ENCODE data around the gene GNAI2. TPM values are rescaled to one million over a fixed set of nuclear protein-coding genes. Genes with fewer than 3 reads are reported as not detected.
A peak's percentile ranks its signal among the peaks of the same experiment; 100 is the strongest.
"Not testable (repeated sequence)": the region's sequence is repeated elsewhere in the genome, so short reads cannot be mapped to it uniquely, and the experiment has no call there.

The GNAI2 gene
- total and polyA plus RNA-seq, 2 donors (not counting 3 experiments of a cell fraction or from before 2014, with no cell fraction given) = 767 to 1,875 TPM

GRCh38 chr3:50243543-50243895, 7.5 kb downstream of the GNAI2 start:
- no peak overlapping the region for H3K4me3 ChIP-seq (replicated peaks in 1 of 3; ENCODE audit: insufficient read depth in 1 of 3, low read depth in 1 of 3, low read length in 3 of 3)
- H3K4me2 ChIP-seq (ENCODE audit: insufficient read depth, low read length) = peak overlapping the region; percentile 63
- peak overlapping the region; percentile 76 for H3K9ac ChIP-seq (replicated peaks; ENCODE audit: extremely low read depth, insufficient read depth, low read length)
- DNase-seq (ENCODE audit: low read depth, low spot score) (no peak), FAIRE-seq (no peak)
- no peaks in the 10 kb centered on the region for H3K9me1 ChIP-seq (replicated peaks; ENCODE audit: control insufficient read depth, extremely low read depth, insufficient read depth, low read length)
- no peak overlapping the region for H2AFZ ChIP-seq (ENCODE audit: low read depth, low read length)
- ChIA-PET POLR2A (interaction anchor here (0.5 to 1.5 kb wide), 8 partner anchors 8 to 281 kb away, joined by 3 to 12 read pairs (median 4); no protein-coding TSS in a partner anchor), CTCF (interaction anchor here (1.2 to 5.6 kb wide), 10 partner anchors 8 to 81 kb away, joined by 3 to 54 read pairs (median 5); partner anchors contain the start of gene GNAI2)
- intact Hi-C loops (cut with micrococcal nuclease) (loop anchor here (2.0 kb wide), 1 partner anchor 55 kb away; the partner anchor contains the start of genes HYAL3 and NAA80), dilution Hi-C loops (cut with MboI; ENCODE audit: extremely low pct_ligation_motif_present, low sequenced_read_pairs) (loop anchor here (5.0 kb wide), 1 partner anchor 61 kb away; no protein-coding TSS in a partner anchor)
- peaks cover 91% of the 10 kb centered on the region for H3K79me2 ChIP-seq (ENCODE audit: control insufficient read depth, insufficient read depth, low read length)
- H3K36me3 ChIP-seq (ENCODE audit: control insufficient read depth in 2 of 2, extremely low read depth in 1 of 2, insufficient read depth in 2 of 2, low read length in 2 of 2) = peaks cover 5 to 26% of the 10 kb centered on the region in 2 experiments
- H3K27me3 ChIP-seq (ENCODE audit: control insufficient read depth in 2 of 2, insufficient read depth in 2 of 2, low read length in 2 of 2) = no peaks in the 10 kb centered on the region
- peak overlapping the region; percentile 97 for H3K27ac ChIP-seq (ENCODE audit: insufficient read depth, low read depth, low read length)
- BruUV-seq (replicated peaks) = TSS peak; percentile 53
- no peaks in the 10 kb centered on the region for H3K9me3 ChIP-seq (replicated peaks; ENCODE audit: control insufficient read depth, insufficient read depth, low read length)
- H4K20me1 ChIP-seq (replicated peaks; ENCODE audit: control insufficient read depth, extremely low read depth, insufficient read depth, low read length) = no peaks in the 10 kb centered on the region
- peaks cover 95% of the 10 kb centered on the region for H3K4me1 ChIP-seq (ENCODE audit: control insufficient read depth, extremely low read depth, insufficient read depth, low read length)
- no peak for TF ChIP-seq GATA2 (IDR thresholded peaks at IDR 0.05; ENCODE audit: insufficient read depth, insufficient read length, low read depth, low read length)
- TF ChIP-seq, protein P1, sequence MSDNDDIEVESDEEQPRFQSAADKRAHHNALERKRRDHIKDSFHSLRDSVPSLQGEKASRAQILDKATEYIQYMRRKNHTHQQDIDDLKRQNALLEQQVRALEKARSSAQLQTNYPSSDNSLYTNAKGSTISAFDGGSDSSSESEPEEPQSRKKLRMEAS (IDR thresholded peaks at IDR 0.05; ENCODE audit: insufficient read depth, insufficient read length) = no peak

GRCh38 chr3:50244813-50245212, 8.8 kb downstream of the GNAI2 start:
- Histone ChIP-seq H3K27ac (ENCODE audit: insufficient read depth, low read depth, low read length) (peak overlapping the region; percentile 97), H3K4me1 (ENCODE audit: control insufficient read depth, extremely low read depth, insufficient read depth, low read length) (peaks cover 95% of the 10 kb centered on the region), H3K36me3 (ENCODE audit: control insufficient read depth in 2 of 2, extremely low read depth in 1 of 2, insufficient read depth in 2 of 2, low read length in 2 of 2) (peaks cover 4 to 26% of the 10 kb centered on the region in 2 experiments), H3K79me2 (ENCODE audit: control insufficient read depth, insufficient read depth, low read length) (peaks cover 91% of the 10 kb centered on the region)
- H2AFZ ChIP-seq (ENCODE audit: low read depth, low read length); H3K9ac ChIP-seq (replicated peaks; ENCODE audit: extremely low read depth, insufficient read depth, low read length); H3K9me3 ChIP-seq (replicated peaks; ENCODE audit: control insufficient read depth, insufficient read depth, low read length); H4K20me1 ChIP-seq (replicated peaks; ENCODE audit: control insufficient read depth, extremely low read depth, insufficient read depth, low read length); BruUV-seq (replicated peaks); H3K4me2 ChIP-seq (ENCODE audit: insufficient read depth, low read length); DNase-seq (ENCODE audit: low read depth, low spot score); intact Hi-C loops (cut with micrococcal nuclease); H3K27me3 ChIP-seq (ENCODE audit: control insufficient read depth in 2 of 2, insufficient read depth in 2 of 2, low read length in 2 of 2); H3K9me1 ChIP-seq (replicated peaks; ENCODE audit: control insufficient read depth, extremely low read depth, insufficient read depth, low read length); POLR2A ChIA-PET; FAIRE-seq; H3K4me3 ChIP-seq (replicated peaks in 1 of 3; ENCODE audit: insufficient read depth in 1 of 3, low read depth in 1 of 3, low read length in 3 of 3): not testable (repeated sequence)
- CTCF ChIA-PET = interaction anchor here (0.6 to 5.6 kb wide), 5 partner anchors 9 to 51 kb away, joined by 3 to 54 read pairs (median 24); partner anchors contain the start of gene GNAI2
- dilution Hi-C loops (cut with MboI; ENCODE audit: extremely low pct_ligation_motif_present, low sequenced_read_pairs) = loop anchor here (5.0 kb wide), 1 partner anchor 63 kb away; no protein-coding TSS in a partner anchor

Data from endothelial cell of umbilical vein (primary cell).